Right lobe of liver (tissue), 4 donors: Measurements from ENCODE around the gene SELENOP.

Experiments used
- CTCF ChIP-seq, 4 donors: fragments of 200-600 bp in 3 of 4; fragments of 450-650 bp in 1 of 4; IDR thresholded peaks; one replicate each; pipeline versions ENCODE4 v1.5.1 to v1.8.0; 2016 to 2022; ENCODE audit warnings: antibody characterized with exemption in 4 of 4, mild to moderate bottlenecking in 2 of 4
- POLR2A ChIP-seq: fragments of 450-650 bp; IDR thresholded peaks from one replicate; pipeline ENCODE4 v1.6.1; 2017; ENCODE audit warnings: antibody characterized with exemption, mild to moderate bottlenecking
- donor health status: DM: no; HTN: no; CAD: no.
- donor health status: DM: no; HTN: no; CAD: no.
- donor health status: DM: no; HTN: yes; CAD: no.

- TF ChIP-seq CTCF (IDR thresholded peaks at IDR 0.05): no peak
- no peak for TF ChIP-seq POLR2A
Observed at GRCh38 chr5:42770003-42770402, 41.7 kb downstream of the SELENOP start.
